Measurements from ENCODE around the gene CDRT4.

GRCh38 chr17:15513058-15513791, 45.8 kb upstream of the CDRT4 start:
- no peak for TF ChIP-seq EZH2 (IDR thresholded peaks at IDR 0.05; ENCODE audit: low read depth)
- no peak for TF ChIP-seq CTCF (conservative IDR thresholded peaks at IDR 0.05)

All from PC-9 (cell line).